Peyer's patch (tissue), 4 donors: ENCODE data around the gene POLR1A.

Experiments used
- CTCF ChIP-seq, 6 experiments: fragments of 450-650 bp in 4 of 6; fragments of 200-600 bp in 2 of 6; sonication (generic) in 1 of 6; IDR thresholded peaks; one replicate each; pipeline ENCODE4 v1.5.1; 2017 to 2019; ENCODE audit warnings: antibody characterized with exemption in 6 of 6, mild to moderate bottlenecking in 3 of 6, moderate library complexity in 1 of 6
- POLR2A ChIP-seq, 2 donors: fragments of 450-650 bp; IDR thresholded peaks; one replicate each; pipeline ENCODE4 v1.5.1; 2017; ENCODE audit warnings: antibody characterized with exemption in 2 of 2, mild to moderate bottlenecking in 2 of 2, moderate library complexity in 2 of 2

GRCh38 chr2:86138736-86139625, 33.3 kb upstream of the POLR1A start:
- TF ChIP-seq POLR2A (IDR thresholded peaks at IDR 0.05) (no peak), CTCF (IDR thresholded peaks at IDR 0.05) (no peak)
